Fibroblast of peridontal ligament (primary cell): ENCODE results near the gene PACS2.
"Not testable (repeated sequence)": the region's sequence is repeated elsewhere in the genome, so short reads cannot be mapped to it uniquely, and the experiment has no call there.

Experiments
- DNase-seq: peaks from one replicate; pipeline ENCODE4 v3.0.0-alpha.2; 2010; ENCODE audit errors: extremely low read depth

PACS2 gene

GRCh38 chr14:105288936-105289335 is 25.6 kb upstream of the PACS2 start:
- not testable (repeated sequence) for DNase-seq

- DNase-seq, result no peak
Observed at GRCh38 chr14:105290621-105291346, 23.8 kb upstream of the PACS2 start.

GRCh38 chr14:105292826-105293711 is 21.5 kb upstream of the PACS2 start:
- no peak for DNase-seq

- DNase-seq, result peak; percentile 31
Observed at GRCh38 chr14:105294142-105294597, 20.4 kb upstream of the PACS2 start.

GRCh38 chr14:105297311-105297710 is 17.2 kb upstream of the PACS2 start:
- DNase-seq, result not testable (repeated sequence)

GRCh38 chr14:105299654-105300541 is 14.7 kb upstream of the PACS2 start:
- DNase-seq, result no peak

GRCh38 chr14:105300542-105301102 is 13.9 kb upstream of the PACS2 start, which contains the start of gene BRF1:
BRF1 (minus strand) TSS chr14:105301001; CDS start chr14:105300629, 372 bp downstream.
- peak; percentile 81 for DNase-seq

- DNase-seq, result peak; percentile 85
Observed at GRCh38 chr14:105301103-105301914, 13.2 kb upstream of the PACS2 start.

GRCh38 chr14:105301915-105302249 is 12.7 kb upstream of the PACS2 start:
- not testable (repeated sequence) for DNase-seq

GRCh38 chr14:105303949-105304348 is 10.6 kb upstream of the PACS2 start:
- no peak for DNase-seq

- DNase-seq, result no peak
Observed at GRCh38 chr14:105304565-105304964, 10.0 kb upstream of the PACS2 start.

GRCh38 chr14:105305345-105305744 is 9.2 kb upstream of the PACS2 start:
- DNase-seq, result no peak

GRCh38 chr14:105305791-105306190 is 8.8 kb upstream of the PACS2 start:
- DNase-seq, result no peak

GRCh38 chr14:105307052-105307727 is 7.4 kb upstream of the PACS2 start:
- no peak for DNase-seq

GRCh38 chr14:105309371-105309770 is 5.2 kb upstream of the PACS2 start:
- no peak for DNase-seq

- DNase-seq, result no peak
Observed at GRCh38 chr14:105311838-105312237, 2.7 kb upstream of the PACS2 start.

- DNase-seq, result no peak
Observed at GRCh38 chr14:105312973-105313372, 1.6 kb upstream of the PACS2 start.

GRCh38 chr14:105313381-105314286 is 914 bp upstream of the PACS2 start:
- DNase-seq, result peak; percentile 41

- peak; percentile 29 for DNase-seq
Observed at GRCh38 chr14:105315211-105315721, 718 bp downstream of the PACS2 start.
